HG03439 (cell line): ENCODE results near the gene MED17.

ENCODE experiments used
- ATAC-seq: cut with Tn5 transposase; IDR thresholded peaks from one replicate; pipeline ENCODE4 v1.9.1; 2021; ENCODE audit warnings: mild to moderate bottlenecking, moderate library complexity; ENCODE audit not compliant: unreplicated experiment

MED17 gene

GRCh38 chr11:93814966-93815633 lies 31.0 kb downstream of the MED17 start:
- no peak for ATAC-seq

- ATAC-seq = no peak
Observed at GRCh38 chr11:93817426-93818348, 33.6 kb downstream of the MED17 start.

DNA sequence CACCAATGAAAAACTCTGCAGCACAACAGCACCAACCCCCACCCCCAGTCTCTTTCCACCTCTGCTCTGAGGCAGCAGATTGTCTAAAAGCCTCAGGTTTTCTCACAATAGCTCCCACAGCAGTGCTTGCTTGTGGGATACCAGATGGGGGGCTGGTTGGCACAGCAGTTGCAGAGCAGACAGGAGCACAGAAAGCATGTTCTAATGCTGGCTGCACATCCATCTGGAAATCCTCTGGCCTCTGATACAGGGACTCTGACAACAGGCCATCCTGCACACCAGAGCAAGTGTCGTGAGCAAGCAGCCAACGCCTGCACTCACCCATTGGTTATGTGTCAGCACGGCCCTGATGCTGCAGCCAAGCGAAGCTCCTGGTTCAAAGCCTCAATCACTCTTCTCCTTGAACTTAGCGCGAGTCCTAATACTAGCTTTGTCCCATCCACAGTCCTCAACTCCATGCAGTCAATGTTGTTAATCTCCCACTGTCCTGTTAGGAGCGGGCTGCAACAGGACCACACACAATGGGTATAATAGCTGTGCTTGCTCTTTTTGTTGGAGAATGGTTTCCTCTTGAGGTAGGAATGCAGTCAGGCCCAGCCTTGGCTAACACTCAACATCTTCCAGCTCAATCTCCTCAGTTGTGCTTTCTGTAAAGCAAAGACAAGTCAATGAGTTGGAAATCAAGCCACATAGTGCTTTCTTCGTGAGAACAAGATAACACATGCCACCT lies 36.0 kb downstream of the MED17 start:
- no peak for ATAC-seq

DNA sequence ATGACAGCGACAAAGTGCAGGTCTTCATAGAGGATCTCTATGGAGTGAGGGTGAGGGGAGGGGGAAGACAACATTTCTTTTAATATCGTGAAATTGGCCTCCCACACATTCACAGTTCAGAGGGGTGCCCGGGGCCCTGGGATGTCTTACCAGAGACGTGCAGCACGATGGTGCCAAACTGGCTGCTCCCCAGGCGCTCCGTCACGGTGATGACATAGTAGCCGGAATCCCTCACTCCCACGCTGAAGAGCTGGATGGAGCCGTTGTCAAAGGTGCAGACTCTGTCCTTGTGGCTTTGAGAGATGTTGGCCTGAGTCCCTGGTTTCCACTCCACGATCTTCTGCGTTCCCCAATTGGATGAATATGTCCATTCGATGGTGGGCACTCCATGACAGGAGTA lies 36.8 kb downstream of the MED17 start:
- no peak for ATAC-seq

GRCh38 chr11:93821617-93822016 lies 37.5 kb downstream of the MED17 start:
- ATAC-seq = no peak

DNA sequence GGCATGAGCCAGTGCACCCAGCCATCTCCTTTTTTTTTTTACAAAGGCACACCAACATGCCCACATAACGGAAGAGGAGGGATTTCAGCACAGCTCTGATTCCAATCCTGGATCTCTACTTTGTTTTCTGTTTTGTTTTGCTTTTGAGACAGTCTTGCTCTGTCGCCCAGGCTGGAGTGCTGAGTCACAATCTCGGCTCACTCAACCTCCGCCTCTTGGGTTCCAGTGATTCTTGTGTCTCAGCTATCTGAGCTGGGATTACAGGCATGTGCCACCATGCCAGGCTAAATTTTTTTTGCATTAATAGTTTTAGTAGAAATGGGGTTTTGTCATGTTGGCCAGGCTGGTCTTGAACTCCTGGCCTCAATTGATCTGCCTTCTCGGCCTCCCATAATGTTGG lies 38.3 kb downstream of the MED17 start:
- no peak for ATAC-seq

- no peak for ATAC-seq
Observed at GRCh38 chr11:93823210-93823609, 39.1 kb downstream of the MED17 start.

GRCh38 chr11:93827363-93827762 lies 43.3 kb downstream of the MED17 start:
- no peak for ATAC-seq

GRCh38 chr11:93829598-93829997 lies 45.5 kb downstream of the MED17 start:
- no peak for ATAC-seq

- ATAC-seq = no peak
Observed at GRCh38 chr11:93831343-93832127, 47.5 kb downstream of the MED17 start.

- no peak for ATAC-seq
Observed at GRCh38 chr11:93832780-93833179, 48.7 kb downstream of the MED17 start.

DNA sequence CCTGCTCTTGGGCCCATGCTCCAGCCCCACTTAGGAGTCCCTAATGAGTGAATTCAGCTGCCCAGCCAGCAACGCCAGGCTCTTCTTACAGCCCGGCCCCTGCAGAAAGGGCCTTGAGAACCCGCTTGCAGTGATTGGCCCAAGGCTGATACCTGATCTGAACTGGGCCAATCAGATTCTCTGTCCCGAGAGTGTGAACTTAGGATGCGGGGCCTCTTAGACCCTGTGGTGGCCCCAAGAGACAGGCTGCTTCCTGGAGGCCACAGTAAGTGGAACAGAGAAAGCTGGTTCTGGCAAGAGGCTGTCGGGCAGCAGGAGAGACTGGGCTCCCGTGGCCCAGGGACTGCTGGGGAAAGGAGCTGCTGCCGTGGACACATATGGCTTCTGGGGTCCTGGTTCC lies 54.9 kb downstream of the MED17 start:
- no peak for ATAC-seq

DNA sequence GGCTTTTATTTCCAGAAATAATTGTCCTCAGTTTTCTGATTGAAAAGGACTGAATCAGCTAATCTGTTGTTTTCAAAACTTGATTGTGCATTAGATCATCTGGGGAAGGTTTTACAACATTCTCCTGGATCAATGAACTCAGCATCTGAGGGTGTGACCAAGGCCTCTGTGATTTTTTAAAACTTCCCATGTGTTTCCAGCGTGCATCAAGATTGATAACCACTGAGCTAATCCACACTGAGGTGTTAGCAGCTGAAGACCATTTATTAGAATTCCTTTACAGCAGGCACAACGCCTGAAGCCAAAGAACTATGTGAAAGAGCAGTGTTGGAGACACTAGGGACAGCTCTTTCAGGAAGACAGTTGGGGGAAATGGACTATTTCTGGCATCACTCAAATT lies 56.1 kb downstream of the MED17 start:
- ATAC-seq = no peak

DNA sequence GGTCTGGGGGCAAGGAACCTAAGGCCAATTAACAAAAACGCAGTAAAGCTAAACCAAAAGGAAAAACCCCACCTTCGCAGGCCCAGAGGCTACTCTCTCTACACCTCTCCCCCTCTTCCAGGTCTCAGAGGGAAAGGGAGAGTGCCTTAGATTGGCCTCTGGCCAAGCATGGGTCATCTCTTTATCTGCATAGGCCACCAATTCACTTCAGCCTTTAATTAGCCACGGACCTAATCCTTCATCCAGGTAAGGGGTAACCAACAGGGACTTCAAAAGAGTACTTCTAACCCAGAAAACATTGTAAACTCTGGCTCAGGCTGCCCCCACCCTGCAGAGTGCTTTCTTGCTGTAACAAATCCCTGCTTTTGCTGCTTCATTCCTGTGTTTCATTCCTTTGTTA lies 56.9 kb downstream of the MED17 start:
- ATAC-seq = no peak

DNA sequence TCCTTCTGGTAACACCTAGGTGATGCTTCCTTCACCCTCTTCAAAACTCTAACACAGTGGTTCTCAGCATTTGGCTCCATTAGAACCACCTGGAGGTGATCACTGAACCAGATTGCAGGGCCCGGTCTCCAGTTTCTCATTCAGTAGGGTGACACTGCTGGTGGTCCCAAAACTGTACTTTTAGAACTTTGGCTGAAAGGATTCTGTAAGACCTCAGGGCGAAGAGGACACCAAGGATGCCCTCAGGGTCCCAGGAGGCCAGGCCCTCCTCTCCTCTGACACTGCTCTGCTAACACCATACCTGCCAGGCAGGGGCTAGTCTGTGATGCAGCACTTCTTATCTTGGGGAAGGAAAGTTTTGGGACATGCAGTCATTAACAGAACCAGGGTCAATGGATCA lies 57.4 kb downstream of the MED17 start:
- ATAC-seq = no peak

DNA sequence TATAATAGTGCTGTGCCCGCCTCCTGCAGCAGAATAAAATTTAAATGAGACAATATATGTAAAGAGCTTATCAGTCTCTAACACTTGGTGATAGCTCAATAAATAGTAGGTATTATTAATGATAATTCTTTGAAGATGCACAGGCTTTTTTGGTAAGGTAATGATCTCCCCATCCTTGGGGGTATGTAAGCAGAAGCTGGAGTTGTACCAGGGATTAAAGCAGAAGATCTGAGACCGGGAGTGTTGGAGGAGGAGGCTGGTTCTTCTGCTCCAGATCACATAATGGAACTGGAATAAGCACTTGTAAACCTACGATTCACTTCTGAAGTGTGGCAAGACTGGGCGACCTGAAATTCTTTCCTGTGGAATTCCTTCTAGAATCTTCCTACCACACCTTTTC lies 58.0 kb downstream of the MED17 start:
- ATAC-seq = no peak

DNA sequence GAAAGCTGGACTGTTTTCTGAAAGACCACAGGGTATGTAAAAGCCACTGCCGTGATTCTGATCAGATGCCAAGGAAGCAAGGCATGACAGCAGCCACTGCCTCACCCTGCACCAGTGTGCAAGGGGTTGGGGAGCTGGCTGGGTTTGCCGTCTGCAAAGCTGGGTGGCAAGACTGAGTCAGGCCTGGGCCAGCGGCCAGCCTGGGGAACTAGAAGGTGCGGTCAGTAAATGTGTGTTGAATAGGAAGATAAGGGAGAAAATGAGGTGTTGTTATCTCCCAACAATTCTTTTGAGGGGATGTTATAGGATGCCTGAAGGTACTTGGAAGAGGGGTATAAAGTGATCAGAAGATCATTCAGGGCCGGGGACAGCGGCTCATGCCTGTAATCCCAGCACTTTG lies 58.4 kb downstream of the MED17 start:
- ATAC-seq = no peak

DNA sequence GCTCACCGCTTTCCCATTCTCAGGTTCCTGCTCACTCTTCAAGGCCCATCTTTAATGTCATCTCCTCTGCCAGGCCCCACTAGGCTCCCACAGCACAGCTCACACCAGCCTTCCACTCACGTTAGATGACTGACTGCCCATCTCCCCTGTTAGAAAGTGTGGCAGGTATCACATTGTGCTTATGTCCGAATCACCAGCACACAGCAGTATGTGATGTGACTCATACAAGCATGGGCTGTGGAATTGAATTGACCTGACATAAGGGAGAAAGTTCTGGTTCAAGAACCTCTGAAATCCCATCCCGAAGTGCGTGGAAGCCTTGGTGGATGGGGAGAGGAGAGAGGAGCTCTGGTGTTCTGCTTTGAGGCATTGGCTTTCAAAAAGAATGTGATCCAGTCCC lies 59.8 kb downstream of the MED17 start:
- ATAC-seq = no peak

DNA sequence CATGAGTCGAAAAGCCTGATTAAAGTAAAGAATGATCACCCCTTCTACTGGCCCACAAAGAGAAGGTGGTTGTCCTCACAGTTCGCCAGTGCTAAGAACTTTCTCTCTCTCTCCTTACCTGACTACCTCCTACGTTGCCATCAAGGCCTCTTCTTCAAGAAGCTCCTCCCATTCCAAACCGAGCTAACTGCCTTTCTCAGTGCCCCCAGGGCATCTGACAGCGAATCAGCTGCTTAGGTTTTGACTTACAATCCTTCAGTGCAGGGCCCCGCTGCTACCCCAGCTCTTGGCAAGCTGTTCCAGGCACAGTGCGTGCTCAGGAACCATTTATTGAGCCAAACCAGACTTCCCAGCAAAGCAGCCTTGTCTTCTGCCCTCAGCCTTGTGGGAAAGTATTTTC lies 60.5 kb downstream of the MED17 start:
- ATAC-seq = no peak

- no peak for ATAC-seq
Observed at GRCh38 chr11:93845181-93846092, 61.4 kb downstream of the MED17 start.
